Endothelial cell of umbilical vein (primary cell): ENCODE results near the gene LYPLAL1. TPM values are rescaled to one million over a fixed set of nuclear protein-coding genes. Genes with fewer than 3 reads are reported as not detected.

ENCODE experiments used
- BruUV-seq: library from RNA; stranded (reverse); fragments of 400-500 nt; replicated peaks from 2 replicates; lab custom pipeline; 2021; lab: Mats Ljungman, UMichigan
- CTCF ChIA-PET: fragments of 300-600, 350-600 bp; sonication (Branson Sonifier 250); formaldehyde crosslinking; loops from one replicate; lab custom pipeline; 2021; ENCODE audit warnings: antibody characterized with exemption, inconsistent platforms; lab: Charles Lee
- POLR2A ChIA-PET: fragments of 300-600, 350-600 bp; sonication (Branson Sonifier 250); formaldehyde crosslinking; loops from one replicate; lab custom pipeline; 2021; ENCODE audit warnings: antibody characterized with exemption, inconsistent platforms; lab: Charles Lee
- DNase-seq: peaks from one replicate; pipeline ENCODE4 v3.0.0-alpha.2; 2011; ENCODE audit warnings: low read depth, low spot score
- FAIRE-seq: peaks from 2 replicates; lab custom pipeline; 2011; peaks lifted over from hg19 to GRCh38; lab: Jason Lieb, UNC
- H2AFZ ChIP-seq: 2 replicates; pipeline ENCODE4 v1.6.0; 2012; ENCODE audit warnings: low read depth, low read length, control low read depth, inconsistent platforms
- H3K27ac ChIP-seq: 2 replicates; pipeline ENCODE4 v1.5.1; 2011; ENCODE audit warnings: low read depth, mild to moderate bottlenecking, control low read depth, low read length, moderate library complexity; ENCODE audit not compliant: insufficient read depth
- H3K27me3 ChIP-seq, 2 experiments: 2 replicates each; pipeline versions ENCODE4 v1.6.0 to v1.6.1; 2011; ENCODE audit warnings: low read length in 2 of 2, mixed read lengths in 1 of 2; ENCODE audit not compliant: control insufficient read depth in 2 of 2, insufficient read depth in 2 of 2
- H3K36me3 ChIP-seq, 2 experiments: 2 replicates in 1 of 2; 3 replicates in 1 of 2; pipeline ENCODE4 v1.5.1; 2011; ENCODE audit warnings: low read length in 2 of 2, mild to moderate bottlenecking in 1 of 2, moderate library complexity in 1 of 2; ENCODE audit not compliant: control insufficient read depth in 2 of 2, insufficient read depth in 2 of 2; ENCODE audit errors: extremely low read depth in 1 of 2
- H3K4me1 ChIP-seq: 3 replicates; pipeline ENCODE4 v1.5.1; 2011; ENCODE audit warnings: mild to moderate bottlenecking, low read length; ENCODE audit not compliant: control insufficient read depth, insufficient read depth; ENCODE audit errors: extremely low read depth
- H3K4me2 ChIP-seq: 2 replicates; pipeline ENCODE4 v1.6.1; 2011; ENCODE audit warnings: low read length, control low read depth, mixed read lengths; ENCODE audit not compliant: insufficient read depth
- H3K4me3 ChIP-seq, 3 experiments: fragments of 200-600 bp in 1 of 3; sonication (generic), shearing (Covaris generic) in 1 of 3; replicated peaks in 1 of 3; 2 replicates each; pipeline ENCODE4 v1.5.1; 2011 to 2016; ENCODE audit warnings: control low read depth in 3 of 3, low read length in 3 of 3, mild to moderate bottlenecking in 2 of 3, inconsistent platforms in 1 of 3, low read depth in 1 of 3, moderate library complexity in 1 of 3; ENCODE audit not compliant: insufficient read depth in 1 of 3
- H3K79me2 ChIP-seq: 2 replicates; pipeline ENCODE4 v1.6.0; 2012; ENCODE audit warnings: low read length, inconsistent platforms; ENCODE audit not compliant: control insufficient read depth, insufficient read depth
- H3K9ac ChIP-seq: replicated peaks from 2 replicates; pipeline ENCODE3; 2011; ENCODE audit warnings: low read length, control low read depth; ENCODE audit not compliant: insufficient read depth; ENCODE audit errors: extremely low read depth
- H3K9me1 ChIP-seq: replicated peaks from 3 replicates; pipeline ENCODE4 v1.6.0; 2011; ENCODE audit warnings: mild to moderate bottlenecking, low read length; ENCODE audit not compliant: control insufficient read depth, insufficient read depth; ENCODE audit errors: extremely low read depth
- H3K9me3 ChIP-seq: replicated peaks from 2 replicates; pipeline ENCODE4 v1.5.1; 2012; ENCODE audit warnings: low read length, inconsistent platforms; ENCODE audit not compliant: control insufficient read depth, insufficient read depth
- H4K20me1 ChIP-seq: replicated peaks from 2 replicates; pipeline ENCODE3; 2011; ENCODE audit warnings: mild to moderate bottlenecking, low read length; ENCODE audit not compliant: control insufficient read depth, insufficient read depth; ENCODE audit errors: extremely low read depth
- EZH2 ChIP-seq: IDR thresholded peaks from 2 replicates; pipeline ENCODE4 v1.6.1; 2012; ENCODE audit warnings: borderline replicate concordance, low read depth, mild to moderate bottlenecking, moderate library complexity, low read length, inconsistent platforms; ENCODE audit not compliant: severe bottlenecking
- FOS ChIP-seq: IDR thresholded peaks from 2 replicates; pipeline ENCODE4 v1.6.1; 2011; ENCODE audit warnings: mild to moderate bottlenecking, low read length, moderate library complexity, borderline replicate concordance; ENCODE audit not compliant: insufficient read depth
- GATA2 ChIP-seq: IDR thresholded peaks from 2 replicates; pipeline ENCODE4 v1.7.0; 2011; ENCODE audit warnings: low read depth, mild to moderate bottlenecking, moderate library complexity, mixed read lengths, low read length; ENCODE audit not compliant: insufficient read length, insufficient read depth
- JUN ChIP-seq: IDR thresholded peaks from 2 replicates; pipeline ENCODE4 v1.6.1; 2011; ENCODE audit warnings: borderline replicate concordance, low read depth; ENCODE audit not compliant: insufficient read length, insufficient read depth
- MYC ChIP-seq: IDR thresholded peaks from one replicate; pipeline ENCODE4 v1.6.1; 2011; ENCODE audit warnings: mild to moderate bottlenecking, low read depth, low read length
- POLR2A ChIP-seq: IDR thresholded peaks from 2 replicates; pipeline ENCODE4 v1.6.1; 2012; ENCODE audit warnings: low read depth, mild to moderate bottlenecking, control low read depth, low read length
- POLR2AphosphoS5 ChIP-seq: IDR thresholded peaks from 2 replicates; pipeline ENCODE4 v1.6.1; 2012; ENCODE audit warnings: low read depth, mild to moderate bottlenecking, control low read depth, low read length, moderate library complexity; ENCODE audit not compliant: insufficient read depth
- dilution Hi-C: fragments of 300-500 bp; cut with MboI; formaldehyde crosslinking; loops from one replicate; pipeline ENCODE4 v1.15.0; 2019; ENCODE audit warnings: low sequenced_read_pairs; ENCODE audit not compliant: extremely low pct_ligation_motif_present
- intact Hi-C: fragments of 100-400 bp; cut with micrococcal nuclease; formaldehyde crosslinking; loops from one replicate; pipeline ENCODE4 v1.10.0; 2022
- polyA plus RNA-seq, 4 experiments: library from polyadenylated mRNA; depleted of rRNA in 3 of 4; stranded (reverse) in 3 of 4; unstranded in 1 of 4; fragments of >200 nt; gene quantifications; 2 replicates each; pipeline versions ENCODE4 v1.2.1 to v1.2.3, GENCODE V29; 2011 to 2012; ENCODE audit warnings: missing spikeins in 1 of 4
- total RNA-seq: library from RNA; stranded (reverse); gene quantifications from 2 replicates; pipeline ENCODE4 v1.2.3, GENCODE V29; 2021
- TF ChIP-seq, protein P1 (sequence below): IDR thresholded peaks from 2 replicates; pipeline ENCODE4 v1.6.1; 2011; ENCODE audit not compliant: insufficient read depth, insufficient read length
- TF ChIP-seq, protein P2 (sequence below), 2 donors: IDR thresholded peaks; 1 replicate in 1 of 2; 2 replicates in 1 of 2; pipeline ENCODE4 v1.5.1; 2011; ENCODE audit warnings: low read length in 2 of 2, mild to moderate bottlenecking in 2 of 2, moderate library complexity in 2 of 2, control low read depth in 1 of 2, inconsistent platforms in 1 of 2, low read depth in 1 of 2; ENCODE audit not compliant: insufficient read depth in 1 of 2; ENCODE audit errors: extremely low read depth in 1 of 2

The LYPLAL1 gene
- total and polyA plus RNA-seq, 2 donors (not counting 3 experiments of a cell fraction or from before 2014, with no cell fraction given), result 7.4 to 25.4 TPM

DNA sequence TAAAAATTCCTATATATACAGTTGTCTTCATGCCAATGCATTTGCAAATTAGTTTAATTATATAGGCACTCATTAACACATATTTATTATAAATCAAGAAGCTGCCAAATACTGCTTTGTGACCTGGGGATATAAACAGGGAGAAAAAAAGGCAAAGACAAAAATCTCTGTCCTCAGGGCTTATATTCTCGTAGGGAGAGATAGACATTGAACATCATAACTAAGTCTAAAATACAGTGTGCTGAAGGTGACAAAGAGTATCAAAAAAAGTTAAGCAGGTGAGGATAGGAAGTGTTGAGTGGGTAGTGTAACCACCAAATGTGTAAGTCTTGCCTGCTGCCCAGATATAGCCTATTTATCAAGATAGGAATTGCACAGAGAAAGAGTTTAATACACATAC is 40.7 kb upstream of the LYPLAL1 start:
- H3K27ac ChIP-seq, result no peak overlapping the region
- no peaks in the 10 kb centered on the region for H3K9me3 ChIP-seq
- no peaks in the 10 kb centered on the region for H3K36me3 ChIP-seq
- no peaks in the 10 kb centered on the region for H3K9me1 ChIP-seq
- DNase-seq (no peak), FAIRE-seq (no peak)
- POLR2A ChIA-PET, result no interaction called here
- H3K4me3 ChIP-seq, result no peak overlapping the region
- dilution Hi-C loops, result no loop called here
- H2AFZ ChIP-seq, result no peak overlapping the region
- no peaks in the 10 kb centered on the region for H3K79me2 ChIP-seq
- CTCF ChIA-PET, result no interaction called here
- intact Hi-C loops, result no loop called here
- no peak overlapping the region for H3K4me2 ChIP-seq
- no TSS peak for BruUV-seq
- TF ChIP-seq FOS (no peak), GATA2 (no peak), JUN (no peak), EZH2 (no peak), POLR2A (no peak), POLR2AphosphoS5 (no peak), MYC (no peak)
- TF ChIP-seq, protein P1, sequence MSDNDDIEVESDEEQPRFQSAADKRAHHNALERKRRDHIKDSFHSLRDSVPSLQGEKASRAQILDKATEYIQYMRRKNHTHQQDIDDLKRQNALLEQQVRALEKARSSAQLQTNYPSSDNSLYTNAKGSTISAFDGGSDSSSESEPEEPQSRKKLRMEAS, result no peak
- TF ChIP-seq, protein P2, sequence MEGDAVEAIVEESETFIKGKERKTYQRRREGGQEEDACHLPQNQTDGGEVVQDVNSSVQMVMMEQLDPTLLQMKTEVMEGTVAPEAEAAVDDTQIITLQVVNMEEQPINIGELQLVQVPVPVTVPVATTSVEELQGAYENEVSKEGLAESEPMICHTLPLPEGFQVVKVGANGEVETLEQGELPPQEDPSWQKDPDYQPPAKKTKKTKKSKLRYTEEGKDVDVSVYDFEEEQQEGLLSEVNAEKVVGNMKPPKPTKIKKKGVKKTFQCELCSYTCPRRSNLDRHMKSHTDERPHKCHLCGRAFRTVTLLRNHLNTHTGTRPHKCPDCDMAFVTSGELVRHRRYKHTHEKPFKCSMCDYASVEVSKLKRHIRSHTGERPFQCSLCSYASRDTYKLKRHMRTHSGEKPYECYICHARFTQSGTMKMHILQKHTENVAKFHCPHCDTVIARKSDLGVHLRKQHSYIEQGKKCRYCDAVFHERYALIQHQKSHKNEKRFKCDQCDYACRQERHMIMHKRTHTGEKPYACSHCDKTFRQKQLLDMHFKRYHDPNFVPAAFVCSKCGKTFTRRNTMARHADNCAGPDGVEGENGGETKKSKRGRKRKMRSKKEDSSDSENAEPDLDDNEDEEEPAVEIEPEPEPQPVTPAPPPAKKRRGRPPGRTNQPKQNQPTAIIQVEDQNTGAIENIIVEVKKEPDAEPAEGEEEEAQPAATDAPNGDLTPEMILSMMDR (IDR thresholded peaks at IDR 0.05; ENCODE audit: extremely low read depth in 1 of 2, insufficient read depth in 1 of 2, low read depth in 1 of 2, low read length in 2 of 2), result no peak
- no peaks in the 10 kb centered on the region for H3K27me3 ChIP-seq
- H3K4me1 ChIP-seq, result no peaks in the 10 kb centered on the region
- H4K20me1 ChIP-seq, result no peaks in the 10 kb centered on the region
- H3K9ac ChIP-seq, result no peak overlapping the region
